A673 (cell line): Measurements from ENCODE around the gene COMT.

ENCODE experiments used
- CTCF ChIP-seq: fragments of 300-800, 200-600 bp; sonication (generic); conservative IDR thresholded peaks from 2 replicates; pipeline ENCODE4 v1.5.1; 2017; ENCODE audit warnings: low read depth, mild to moderate bottlenecking, antibody characterized with exemption, low read length, moderate library complexity, mixed read lengths
- EZH2 ChIP-seq: fragments of 200-600 bp; sonication (generic); IDR thresholded peaks from 2 replicates; pipeline ENCODE4 v1.6.1; 2017; ENCODE audit warnings: borderline replicate concordance, low read depth, mild to moderate bottlenecking, mixed read lengths, antibody characterized with exemption, low read length; ENCODE audit not compliant: poor library complexity, severe bottlenecking

GRCh38 chr22:19991395-19991644 lies 49.7 kb downstream of the COMT start:
- no peak for TF ChIP-seq CTCF
- TF ChIP-seq EZH2: no peak
